WTC11 (cell line): Measurements from ENCODE around the gene PRRG2. TPM values are rescaled to one million over a fixed set of nuclear protein-coding genes. Genes with fewer than 3 reads are reported as not detected.

Experiments
- ATAC-seq: fragments of 200-7000 bp; cut with Tn5 transposase; 2 replicates; pipeline ENCODE4 v1.10.0; 2021; ENCODE audit warnings: mild to moderate bottlenecking, moderate library complexity
- CTCF ChIA-PET: fragments of 300-600 bp; sonication (Branson Sonifier 250); formaldehyde crosslinking; loops from one replicate; lab custom pipeline; 2021; ENCODE audit warnings: antibody characterized with exemption; lab: Charles Lee
- POLR2A ChIA-PET: fragments of 350-600 bp; sonication (Branson Sonifier 250); formaldehyde crosslinking; loops from one replicate; lab custom pipeline; 2021; ENCODE audit warnings: antibody characterized with exemption; lab: Charles Lee
- DNase-seq: peaks from one replicate; pipeline ENCODE4 v3.0.0; 2021; ENCODE audit warnings: low spot score
- H3K27ac Mint-ChIP-seq: 2 replicates; pipeline ENCODE4 v1.8.0; 2021; ENCODE audit warnings: mixed read lengths
- H3K27me3 Mint-ChIP-seq: 2 replicates; pipeline ENCODE4 v1.8.0; 2021; ENCODE audit warnings: low read depth, mild to moderate bottlenecking, moderate library complexity, mixed read lengths
- H3K36me3 Mint-ChIP-seq: 2 replicates; pipeline ENCODE4 v1.8.0; 2021; ENCODE audit warnings: mixed read lengths
- H3K4me1 Mint-ChIP-seq: 2 replicates; pipeline ENCODE4 v1.8.0; 2022; ENCODE audit warnings: mixed read lengths
- H3K4me3 Mint-ChIP-seq: 2 replicates; pipeline ENCODE4 v1.8.0; 2021; ENCODE audit warnings: mild to moderate bottlenecking, moderate library complexity, mixed read lengths
- H3K9me3 Mint-ChIP-seq: 2 replicates; pipeline ENCODE4 v1.8.0; 2021; ENCODE audit warnings: mixed read lengths
- CREM ChIP-seq: sonication (generic); formaldehyde crosslinking; IDR thresholded peaks from 2 replicates; pipeline ENCODE4 v1.8.1; 2022; ENCODE audit warnings: mild to moderate bottlenecking, missing genetic modification reagents, moderate library complexity
- E2F5 ChIP-seq: sonication (generic); formaldehyde crosslinking; IDR thresholded peaks from 2 replicates; pipeline ENCODE4 v1.8.1; 2022; ENCODE audit warnings: mild to moderate bottlenecking, moderate library complexity, missing genetic modification reagents
- EMX1 ChIP-seq: fragments of 250-450 bp; sonication (Bioruptor Pico); IDR thresholded peaks from 2 replicates; pipeline ENCODE4 v1.8.0; 2021; ENCODE audit warnings: mild to moderate bottlenecking
- GABPB1 ChIP-seq: sonication (generic); formaldehyde crosslinking; IDR thresholded peaks from 2 replicates; pipeline ENCODE4 v1.8.1; 2023; ENCODE audit warnings: mild to moderate bottlenecking, missing genetic modification reagents
- IRF1 ChIP-seq: sonication (generic); formaldehyde crosslinking; IDR thresholded peaks from 2 replicates; pipeline ENCODE4 v1.8.0; 2023; ENCODE audit warnings: missing genetic modification reagents
- KAT7 ChIP-seq: sonication (generic); formaldehyde crosslinking; IDR thresholded peaks from 2 replicates; pipeline ENCODE4 v1.8.1; 2023; ENCODE audit warnings: missing genetic modification reagents, mild to moderate bottlenecking, borderline replicate concordance
- MYBL2 ChIP-seq: sonication (generic); formaldehyde crosslinking; IDR thresholded peaks from 2 replicates; pipeline ENCODE4 v1.8.1; 2023; ENCODE audit warnings: mild to moderate bottlenecking, moderate library complexity, missing genetic modification reagents
- NFYB ChIP-seq: sonication (generic); formaldehyde crosslinking; conservative IDR thresholded peaks from 2 replicates; pipeline ENCODE4 v1.8.0; 2022; ENCODE audit warnings: low read depth, missing genetic modification reagents
- NR2C2 ChIP-seq: sonication (generic); formaldehyde crosslinking; IDR thresholded peaks from 2 replicates; pipeline ENCODE4 v1.8.0; 2022; ENCODE audit warnings: mild to moderate bottlenecking, missing genetic modification reagents
- OVOL2 ChIP-seq: fragments of 250-450 bp; sonication (Bioruptor Pico); IDR thresholded peaks from 2 replicates; pipeline ENCODE4 v1.9.0; 2021; ENCODE audit warnings: mild to moderate bottlenecking, borderline replicate concordance
- PRDM15 ChIP-seq: sonication (generic); formaldehyde crosslinking; IDR thresholded peaks from 2 replicates; pipeline ENCODE4 v1.8.0; 2022; ENCODE audit warnings: missing genetic modification reagents
- RORB ChIP-seq: fragments of 250-450 bp; sonication (Bioruptor Pico); IDR thresholded peaks from 2 replicates; pipeline ENCODE4 v1.9.0; 2021; ENCODE audit warnings: mild to moderate bottlenecking
- SP1 ChIP-seq: sonication (generic); formaldehyde crosslinking; conservative IDR thresholded peaks from 2 replicates; pipeline ENCODE4 v1.8.1; 2022; ENCODE audit warnings: missing genetic modification reagents
- TEAD4 ChIP-seq: sonication (generic); formaldehyde crosslinking; IDR thresholded peaks from 2 replicates; pipeline ENCODE4 v1.8.0; 2022; ENCODE audit warnings: mild to moderate bottlenecking, missing genetic modification reagents
- TP53 ChIP-seq: sonication (generic); formaldehyde crosslinking; IDR thresholded peaks from 2 replicates; pipeline ENCODE4 v1.8.1; 2023; ENCODE audit warnings: mild to moderate bottlenecking, missing genetic modification reagents
- ZNF121 ChIP-seq: sonication (generic); formaldehyde crosslinking; IDR thresholded peaks from 2 replicates; pipeline ENCODE4 v1.8.0; 2023; ENCODE audit warnings: missing genetic modification reagents
- ZNF138 ChIP-seq: sonication (generic); formaldehyde crosslinking; conservative IDR thresholded peaks from 2 replicates; pipeline ENCODE4 v1.8.1; 2022; ENCODE audit warnings: mild to moderate bottlenecking, moderate library complexity, missing genetic modification reagents
- total RNA-seq: library from RNA; stranded (reverse); gene quantifications from 3 replicates; pipeline ENCODE4 v1.2.3, GENCODE V29; 2021
- TF ChIP-seq, protein P1 (sequence below): sonication (generic); formaldehyde crosslinking; IDR thresholded peaks from 2 replicates; pipeline ENCODE4 v1.8.1; 2022; ENCODE audit warnings: missing genetic modification reagents, borderline replicate concordance
- TF ChIP-seq, protein P2 (sequence below): sonication (generic); formaldehyde crosslinking; conservative IDR thresholded peaks from 2 replicates; pipeline ENCODE4 v1.8.1; 2022; ENCODE audit warnings: mild to moderate bottlenecking, missing genetic modification reagents
- TF ChIP-seq, protein P3 (sequence below): sonication (generic); formaldehyde crosslinking; IDR thresholded peaks from 2 replicates; pipeline ENCODE4 v1.8.1; 2022; ENCODE audit warnings: low read depth, mild to moderate bottlenecking, moderate library complexity, missing genetic modification reagents, borderline replicate concordance

PRRG2 gene
- total RNA-seq, 1 experiment from 2014 or later: 5.9 TPM

- no peak for TF ChIP-seq SP1 (CRISPR knock-in tag)
- TF ChIP-seq PRDM15: no peak
- no peak for TF ChIP-seq TEAD4 (CRISPR knock-in tag)
- TF ChIP-seq, protein P1, sequence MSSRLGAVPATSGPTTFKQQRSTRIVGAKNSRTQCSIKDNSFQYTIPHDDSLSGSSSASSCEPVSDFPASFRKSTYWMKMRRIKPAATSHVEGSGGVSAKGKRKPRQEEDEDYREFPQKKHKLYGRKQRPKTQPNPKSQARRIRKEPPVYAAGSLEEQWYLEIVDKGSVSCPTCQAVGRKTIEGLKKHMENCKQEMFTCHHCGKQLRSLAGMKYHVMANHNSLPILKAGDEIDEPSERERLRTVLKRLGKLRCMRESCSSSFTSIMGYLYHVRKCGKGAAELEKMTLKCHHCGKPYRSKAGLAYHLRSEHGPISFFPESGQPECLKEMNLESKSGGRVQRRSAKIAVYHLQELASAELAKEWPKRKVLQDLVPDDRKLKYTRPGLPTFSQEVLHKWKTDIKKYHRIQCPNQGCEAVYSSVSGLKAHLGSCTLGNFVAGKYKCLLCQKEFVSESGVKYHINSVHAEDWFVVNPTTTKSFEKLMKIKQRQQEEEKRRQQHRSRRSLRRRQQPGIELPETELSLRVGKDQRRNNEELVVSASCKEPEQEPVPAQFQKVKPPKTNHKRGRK (CRISPR knock-in tag): no peak
- no peak for TF ChIP-seq EMX1 (CRISPR knock-in tag)
- no peak for TF ChIP-seq NR2C2 (CRISPR knock-in tag)
- TF ChIP-seq TP53 (CRISPR knock-in tag): no peak
- no peak for TF ChIP-seq ZNF138 (CRISPR knock-in tag)
- no peak for TF ChIP-seq OVOL2 (CRISPR knock-in tag)
- TF ChIP-seq, protein P2, sequence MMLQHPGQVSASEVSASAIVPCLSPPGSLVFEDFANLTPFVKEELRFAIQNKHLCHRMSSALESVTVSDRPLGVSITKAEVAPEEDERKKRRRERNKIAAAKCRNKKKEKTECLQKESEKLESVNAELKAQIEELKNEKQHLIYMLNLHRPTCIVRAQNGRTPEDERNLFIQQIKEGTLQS (CRISPR knock-in tag): no peak
- TF ChIP-seq, protein P3, sequence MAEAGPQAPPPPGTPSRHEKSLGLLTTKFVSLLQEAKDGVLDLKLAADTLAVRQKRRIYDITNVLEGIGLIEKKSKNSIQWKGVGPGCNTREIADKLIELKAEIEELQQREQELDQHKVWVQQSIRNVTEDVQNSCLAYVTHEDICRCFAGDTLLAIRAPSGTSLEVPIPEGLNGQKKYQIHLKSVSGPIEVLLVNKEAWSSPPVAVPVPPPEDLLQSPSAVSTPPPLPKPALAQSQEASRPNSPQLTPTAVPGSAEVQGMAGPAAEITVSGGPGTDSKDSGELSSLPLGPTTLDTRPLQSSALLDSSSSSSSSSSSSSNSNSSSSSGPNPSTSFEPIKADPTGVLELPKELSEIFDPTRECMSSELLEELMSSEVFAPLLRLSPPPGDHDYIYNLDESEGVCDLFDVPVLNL (CRISPR knock-in tag): no peak
- TF ChIP-seq CREM (CRISPR knock-in tag): no peak
- no peak for TF ChIP-seq KAT7 (CRISPR knock-in tag)
- no peak for TF ChIP-seq E2F5 (CRISPR knock-in tag)
- no peak for TF ChIP-seq RORB (CRISPR knock-in tag)
- TF ChIP-seq GABPB1 (CRISPR knock-in tag): no peak
- no peak for TF ChIP-seq NFYB (CRISPR knock-in tag)
- no peak for TF ChIP-seq IRF1
- TF ChIP-seq, all 79 proteins: peak for 0
- peak overlapping the region; percentile 37; the same call in 1 of the 2 replicates for H3K27ac Mint-ChIP-seq
- H3K4me1 Mint-ChIP-seq: peaks cover 12% of the 10 kb centered on the region
- no peak overlapping the region for H3K4me3 Mint-ChIP-seq
- POLR2A ChIA-PET: no interaction called here
- no peaks in the 10 kb centered on the region for H3K9me3 Mint-ChIP-seq
- DNase-seq (no peak), ATAC-seq (no peak)
- H3K36me3 Mint-ChIP-seq: no peaks in the 10 kb centered on the region
- H3K27me3 Mint-ChIP-seq: no peaks in the 10 kb centered on the region
- CTCF ChIA-PET: no interaction called here
These were observed 15.9 kb upstream of the PRRG2 start for GRCh38 chr19:49565261-49565660.

- Mint-ChIP-seq H3K9me3 (no peaks in the 10 kb centered on the region), H3K27me3 (no peaks in the 10 kb centered on the region), H3K36me3 (no peaks in the 10 kb centered on the region), H3K27ac (no peak overlapping the region), H3K4me1 (peaks cover 11% of the 10 kb centered on the region), H3K4me3 (no peak overlapping the region)
- TF ChIP-seq ZNF121 (CRISPR knock-in tag) (peak; percentile 56; the same call in 1 of the 2 replicates), MYBL2 (no peak)
- ChIA-PET CTCF (interaction anchor here (0.8 to 0.9 kb wide), 2 partner anchors 20 to 90 kb away, joined by 3 to 5 read pairs; no protein-coding TSS in a partner anchor), POLR2A (interaction anchor here (0.7 kb wide), 1 partner anchor 114 kb away, joined by 5 read pairs; no protein-coding TSS in a partner anchor)
- ATAC-seq (no peak), DNase-seq (no peak)
These were observed 14.8 kb upstream of the PRRG2 start for GRCh38 chr19:49566302-49566701.
